Measurements from ENCODE around the gene APOL6.

The APOL6 gene

DNA sequence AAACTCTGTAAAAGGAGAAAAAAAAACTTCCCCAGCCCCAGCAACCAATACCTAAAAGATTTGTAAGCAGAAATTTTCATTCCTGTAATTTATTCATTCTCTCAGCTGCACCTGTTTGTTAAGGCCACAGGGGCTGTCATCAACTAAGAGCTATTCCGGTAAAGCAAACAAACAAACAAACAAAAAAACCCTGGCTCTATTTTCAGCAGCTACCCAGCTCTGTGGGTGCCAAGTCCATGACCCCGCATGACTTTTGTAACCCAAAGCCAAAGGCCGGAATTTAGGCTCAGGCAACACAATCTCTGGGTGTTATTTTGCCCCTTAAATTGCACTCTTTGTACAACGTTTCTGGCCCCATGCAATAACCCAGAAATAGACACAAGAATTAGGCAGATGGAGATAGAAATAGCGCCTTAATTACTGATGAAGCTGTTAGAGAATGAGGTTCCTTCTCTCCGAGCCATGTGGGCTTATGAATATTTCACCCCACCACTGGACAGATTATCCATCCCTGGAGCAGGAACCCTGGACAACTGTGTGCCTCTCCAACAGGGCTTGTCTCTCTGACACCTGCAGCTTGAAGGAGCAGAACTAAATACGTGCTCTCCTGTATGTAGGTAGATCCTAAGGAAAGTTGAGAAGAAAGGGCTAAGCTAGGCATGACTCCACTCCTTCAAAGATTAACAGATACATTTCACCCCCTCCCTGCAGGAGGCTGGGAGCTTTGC lies 29.4 kb downstream of the APOL6 start:
- H3K9me3 ChIP-seq (ENCODE audit: control insufficient read depth, insufficient read depth, low read depth, low read length): no peaks in the 10 kb centered on the region
- ChIA-PET POLR2A (no interaction called here), CTCF (interaction anchor here (0.6 to 1.5 kb wide), 6 partner anchors 46 to 390 kb away, joined by 3 to 4 read pairs (median 3); no protein-coding TSS in a partner anchor)
- TF ChIP-seq ZFHX2 (tag by site-specific recombination; conservative IDR thresholded peaks at IDR 0.05) (no peak), YY1 (tag by site-specific recombination; IDR thresholded peaks at IDR 0.05) (no peak), ZNF585B (tag by site-specific recombination; IDR thresholded peaks at IDR 0.05) (no peak), ZNF324 (tag by site-specific recombination; IDR thresholded peaks at IDR 0.05) (no peak), ZNF114 (tag by site-specific recombination; IDR thresholded peaks at IDR 0.05) (no peak), SALL2 (tag by site-specific recombination; IDR thresholded peaks at IDR 0.05; ENCODE audit: borderline replicate concordance) (no peak)
- TF ChIP-seq, protein P1, sequence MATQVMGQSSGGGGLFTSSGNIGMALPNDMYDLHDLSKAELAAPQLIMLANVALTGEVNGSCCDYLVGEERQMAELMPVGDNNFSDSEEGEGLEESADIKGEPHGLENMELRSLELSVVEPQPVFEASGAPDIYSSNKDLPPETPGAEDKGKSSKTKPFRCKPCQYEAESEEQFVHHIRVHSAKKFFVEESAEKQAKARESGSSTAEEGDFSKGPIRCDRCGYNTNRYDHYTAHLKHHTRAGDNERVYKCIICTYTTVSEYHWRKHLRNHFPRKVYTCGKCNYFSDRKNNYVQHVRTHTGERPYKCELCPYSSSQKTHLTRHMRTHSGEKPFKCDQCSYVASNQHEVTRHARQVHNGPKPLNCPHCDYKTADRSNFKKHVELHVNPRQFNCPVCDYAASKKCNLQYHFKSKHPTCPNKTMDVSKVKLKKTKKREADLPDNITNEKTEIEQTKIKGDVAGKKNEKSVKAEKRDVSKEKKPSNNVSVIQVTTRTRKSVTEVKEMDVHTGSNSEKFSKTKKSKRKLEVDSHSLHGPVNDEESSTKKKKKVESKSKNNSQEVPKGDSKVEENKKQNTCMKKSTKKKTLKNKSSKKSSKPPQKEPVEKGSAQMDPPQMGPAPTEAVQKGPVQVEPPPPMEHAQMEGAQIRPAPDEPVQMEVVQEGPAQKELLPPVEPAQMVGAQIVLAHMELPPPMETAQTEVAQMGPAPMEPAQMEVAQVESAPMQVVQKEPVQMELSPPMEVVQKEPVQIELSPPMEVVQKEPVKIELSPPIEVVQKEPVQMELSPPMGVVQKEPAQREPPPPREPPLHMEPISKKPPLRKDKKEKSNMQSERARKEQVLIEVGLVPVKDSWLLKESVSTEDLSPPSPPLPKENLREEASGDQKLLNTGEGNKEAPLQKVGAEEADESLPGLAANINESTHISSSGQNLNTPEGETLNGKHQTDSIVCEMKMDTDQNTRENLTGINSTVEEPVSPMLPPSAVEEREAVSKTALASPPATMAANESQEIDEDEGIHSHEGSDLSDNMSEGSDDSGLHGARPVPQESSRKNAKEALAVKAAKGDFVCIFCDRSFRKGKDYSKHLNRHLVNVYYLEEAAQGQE (tag by site-specific recombination; IDR thresholded peaks at IDR 0.05): no peak
- TF ChIP-seq, protein P2, sequence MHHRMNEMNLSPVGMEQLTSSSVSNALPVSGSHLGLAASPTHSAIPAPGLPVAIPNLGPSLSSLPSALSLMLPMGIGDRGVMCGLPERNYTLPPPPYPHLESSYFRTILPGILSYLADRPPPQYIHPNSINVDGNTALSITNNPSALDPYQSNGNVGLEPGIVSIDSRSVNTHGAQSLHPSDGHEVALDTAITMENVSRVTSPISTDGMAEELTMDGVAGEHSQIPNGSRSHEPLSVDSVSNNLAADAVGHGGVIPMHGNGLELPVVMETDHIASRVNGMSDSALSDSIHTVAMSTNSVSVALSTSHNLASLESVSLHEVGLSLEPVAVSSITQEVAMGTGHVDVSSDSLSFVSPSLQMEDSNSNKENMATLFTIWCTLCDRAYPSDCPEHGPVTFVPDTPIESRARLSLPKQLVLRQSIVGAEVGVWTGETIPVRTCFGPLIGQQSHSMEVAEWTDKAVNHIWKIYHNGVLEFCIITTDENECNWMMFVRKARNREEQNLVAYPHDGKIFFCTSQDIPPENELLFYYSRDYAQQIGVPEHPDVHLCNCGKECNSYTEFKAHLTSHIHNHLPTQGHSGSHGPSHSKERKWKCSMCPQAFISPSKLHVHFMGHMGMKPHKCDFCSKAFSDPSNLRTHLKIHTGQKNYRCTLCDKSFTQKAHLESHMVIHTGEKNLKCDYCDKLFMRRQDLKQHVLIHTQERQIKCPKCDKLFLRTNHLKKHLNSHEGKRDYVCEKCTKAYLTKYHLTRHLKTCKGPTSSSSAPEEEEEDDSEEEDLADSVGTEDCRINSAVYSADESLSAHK (tag by site-specific recombination; IDR thresholded peaks at IDR 0.05): no peak
- TF ChIP-seq, protein P3, sequence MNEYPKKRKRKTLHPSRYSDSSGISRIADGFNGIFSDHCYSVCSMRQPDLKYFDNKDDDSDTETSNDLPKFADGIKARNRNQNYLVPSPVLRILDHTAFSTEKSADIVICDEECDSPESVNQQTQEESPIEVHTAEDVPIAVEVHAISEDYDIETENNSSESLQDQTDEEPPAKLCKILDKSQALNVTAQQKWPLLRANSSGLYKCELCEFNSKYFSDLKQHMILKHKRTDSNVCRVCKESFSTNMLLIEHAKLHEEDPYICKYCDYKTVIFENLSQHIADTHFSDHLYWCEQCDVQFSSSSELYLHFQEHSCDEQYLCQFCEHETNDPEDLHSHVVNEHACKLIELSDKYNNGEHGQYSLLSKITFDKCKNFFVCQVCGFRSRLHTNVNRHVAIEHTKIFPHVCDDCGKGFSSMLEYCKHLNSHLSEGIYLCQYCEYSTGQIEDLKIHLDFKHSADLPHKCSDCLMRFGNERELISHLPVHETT (tag by site-specific recombination; IDR thresholded peaks at IDR 0.05): no peak
- no peak overlapping the region for H3K4me3 ChIP-seq (ENCODE audit: low read depth, low read length)
- no peak overlapping the region for H3K27ac ChIP-seq (ENCODE audit: extremely low read depth, low read depth, low read length)
- no peaks in the 10 kb centered on the region for H3K4me1 ChIP-seq (ENCODE audit: control insufficient read depth, insufficient read depth, low read length)
- H3K36me3 ChIP-seq (ENCODE audit: control insufficient read depth in 2 of 2, insufficient read depth in 1 of 2, low read length in 2 of 2): no peaks in the 10 kb centered on the region

DNA sequence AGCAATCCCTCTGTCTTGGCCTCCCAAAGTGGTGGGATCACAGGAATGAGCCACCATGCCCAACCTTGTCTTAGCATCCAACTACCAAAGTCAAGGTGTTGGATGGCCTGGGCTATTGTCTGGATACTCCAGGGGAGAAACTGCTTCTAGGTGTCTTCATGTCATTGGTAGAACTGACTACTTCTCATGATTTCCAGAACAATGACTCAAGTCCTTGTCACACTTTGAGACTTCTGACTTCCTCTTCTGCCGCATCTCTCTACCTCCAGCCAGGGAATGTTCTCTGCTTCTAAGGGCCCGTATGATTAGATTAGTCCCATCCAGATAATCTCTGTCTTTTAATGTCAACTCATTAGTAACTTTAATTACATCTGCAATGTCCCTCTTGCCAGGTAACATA lies 30.6 kb downstream of the APOL6 start:
- H3K4me1 ChIP-seq (ENCODE audit: control insufficient read depth, insufficient read depth, low read length): no peaks in the 10 kb centered on the region
- H3K36me3 ChIP-seq (ENCODE audit: control insufficient read depth in 2 of 2, insufficient read depth in 1 of 2, low read length in 2 of 2): no peaks in the 10 kb centered on the region
- CTCF ChIA-PET: interaction anchor here (0.6 to 1.5 kb wide), 5 partner anchors 47 to 470 kb away, joined by 3 to 4 read pairs (median 4); no protein-coding TSS in a partner anchor
- H3K9me3 ChIP-seq (ENCODE audit: control insufficient read depth, insufficient read depth, low read depth, low read length): no peaks in the 10 kb centered on the region
- POLR2A ChIA-PET: no interaction called here
- H3K27ac ChIP-seq (ENCODE audit: extremely low read depth, low read depth, low read length): no peak overlapping the region
- H3K4me3 ChIP-seq (ENCODE audit: low read depth, low read length): no peak overlapping the region
- TF ChIP-seq, protein P4, sequence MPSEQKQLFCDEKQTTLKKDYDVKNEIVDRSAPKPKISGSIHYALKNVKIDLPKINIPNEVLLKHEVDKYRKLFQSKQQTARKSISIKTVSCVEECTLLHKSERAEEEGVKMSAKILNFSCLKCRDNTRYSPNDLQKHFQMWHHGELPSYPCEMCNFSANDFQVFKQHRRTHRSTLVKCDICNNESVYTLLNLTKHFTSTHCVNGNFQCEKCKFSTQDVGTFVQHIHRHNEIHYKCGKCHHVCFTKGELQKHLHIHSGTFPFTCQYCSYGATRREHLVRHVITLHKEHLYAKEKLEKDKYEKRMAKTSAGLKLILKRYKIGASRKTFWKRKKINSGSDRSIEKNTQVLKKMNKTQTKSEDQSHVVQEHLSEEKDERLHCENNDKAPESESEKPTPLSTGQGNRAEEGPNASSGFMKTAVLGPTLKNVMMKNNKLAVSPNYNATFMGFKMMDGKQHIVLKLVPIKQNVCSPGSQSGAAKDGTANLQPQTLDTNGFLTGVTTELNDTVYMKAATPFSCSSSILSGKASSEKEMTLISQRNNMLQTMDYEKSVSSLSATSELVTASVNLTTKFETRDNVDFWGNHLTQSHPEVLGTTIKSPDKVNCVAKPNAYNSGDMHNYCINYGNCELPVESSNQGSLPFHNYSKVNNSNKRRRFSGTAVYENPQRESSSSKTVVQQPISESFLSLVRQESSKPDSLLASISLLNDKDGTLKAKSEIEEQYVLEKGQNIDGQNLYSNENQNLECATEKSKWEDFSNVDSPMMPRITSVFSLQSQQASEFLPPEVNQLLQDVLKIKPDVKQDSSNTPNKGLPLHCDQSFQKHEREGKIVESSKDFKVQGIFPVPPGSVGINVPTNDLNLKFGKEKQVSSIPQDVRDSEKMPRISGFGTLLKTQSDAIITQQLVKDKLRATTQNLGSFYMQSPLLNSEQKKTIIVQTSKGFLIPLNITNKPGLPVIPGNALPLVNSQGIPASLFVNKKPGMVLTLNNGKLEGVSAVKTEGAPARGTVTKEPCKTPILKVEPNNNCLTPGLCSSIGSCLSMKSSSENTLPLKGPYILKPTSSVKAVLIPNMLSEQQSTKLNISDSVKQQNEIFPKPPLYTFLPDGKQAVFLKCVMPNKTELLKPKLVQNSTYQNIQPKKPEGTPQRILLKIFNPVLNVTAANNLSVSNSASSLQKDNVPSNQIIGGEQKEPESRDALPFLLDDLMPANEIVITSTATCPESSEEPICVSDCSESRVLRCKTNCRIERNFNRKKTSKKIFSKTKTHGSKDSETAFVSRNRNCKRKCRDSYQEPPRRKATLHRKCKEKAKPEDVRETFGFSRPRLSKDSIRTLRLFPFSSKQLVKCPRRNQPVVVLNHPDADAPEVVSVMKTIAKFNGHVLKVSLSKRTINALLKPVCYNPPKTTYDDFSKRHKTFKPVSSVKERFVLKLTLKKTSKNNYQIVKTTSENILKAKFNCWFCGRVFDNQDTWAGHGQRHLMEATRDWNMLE (tag by site-specific recombination; conservative IDR thresholded peaks at IDR 0.05; ENCODE audit: low read depth): no peak
- no peak for TF ChIP-seq ZNF423 (tag by site-specific recombination; IDR thresholded peaks at IDR 0.05)
- TF ChIP-seq, protein P5, sequence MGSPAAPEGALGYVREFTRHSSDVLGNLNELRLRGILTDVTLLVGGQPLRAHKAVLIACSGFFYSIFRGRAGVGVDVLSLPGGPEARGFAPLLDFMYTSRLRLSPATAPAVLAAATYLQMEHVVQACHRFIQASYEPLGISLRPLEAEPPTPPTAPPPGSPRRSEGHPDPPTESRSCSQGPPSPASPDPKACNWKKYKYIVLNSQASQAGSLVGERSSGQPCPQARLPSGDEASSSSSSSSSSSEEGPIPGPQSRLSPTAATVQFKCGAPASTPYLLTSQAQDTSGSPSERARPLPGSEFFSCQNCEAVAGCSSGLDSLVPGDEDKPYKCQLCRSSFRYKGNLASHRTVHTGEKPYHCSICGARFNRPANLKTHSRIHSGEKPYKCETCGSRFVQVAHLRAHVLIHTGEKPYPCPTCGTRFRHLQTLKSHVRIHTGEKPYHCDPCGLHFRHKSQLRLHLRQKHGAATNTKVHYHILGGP (tag by site-specific recombination; IDR thresholded peaks at IDR 0.05): no peak
- TF ChIP-seq ZNF350 (tag by site-specific recombination; IDR thresholded peaks at IDR 0.05): no peak
- no peak for TF ChIP-seq HOXC10 (CRISPR knock-in tag; IDR thresholded peaks at IDR 0.05)
- TF ChIP-seq ZFP41 (tag by site-specific recombination; IDR thresholded peaks at IDR 0.05; ENCODE audit: borderline replicate concordance): no peak
- TF ChIP-seq ZNF37A (tag by site-specific recombination; IDR thresholded peaks at IDR 0.05): no peak
- TF ChIP-seq KLF7 (tag by site-specific recombination; IDR thresholded peaks at IDR 0.05; ENCODE audit: borderline replicate concordance): no peak
- TF ChIP-seq ZBTB1 (tag by site-specific recombination; IDR thresholded peaks at IDR 0.05): no peak
- TF ChIP-seq ZNF664 (tag by site-specific recombination; IDR thresholded peaks at IDR 0.05): no peak
- TF ChIP-seq SP2 (tag by site-specific recombination; IDR thresholded peaks at IDR 0.05): no peak
